Right lobe of liver (tissue), 6 donors: ENCODE results near the gene RBM47. TPM values are rescaled to one million over a fixed set of nuclear protein-coding genes. Genes with fewer than 3 reads are reported as not detected.

ENCODE experiments used
- ATAC-seq, 4 donors: fragments of 200-7000 bp; cut with Tn5 transposase; one replicate each; pipeline ENCODE4 v1.9.1; 2020; ENCODE audit warnings: mild to moderate bottlenecking in 4 of 4, moderate library complexity in 4 of 4
- DNase-seq, 3 donors: peaks; one replicate each; pipeline ENCODE4 v3.0.0-alpha.2; 2020
- H3K27ac ChIP-seq, 3 donors: fragments of 200-600 bp; one replicate each; pipeline ENCODE4 v1.8.0; 2022
- H3K27me3 ChIP-seq, 2 donors: fragments of 200-600 bp; one replicate each; pipeline ENCODE4 v1.8.0; 2022
- H3K36me3 ChIP-seq, 4 donors: fragments of 200-600 bp; sonication (generic) in 1 of 4; one replicate each; pipeline versions ENCODE4 v1.5.1 to v1.8.0; 2017 to 2022; ENCODE audit warnings: control low read depth in 1 of 4
- H3K4me1 ChIP-seq, 4 donors: fragments of 200-600 bp; sonication (generic) in 1 of 4; one replicate each; pipeline versions ENCODE4 v1.5.1 to v1.8.0; 2017 to 2022; ENCODE audit warnings: control low read depth in 1 of 4
- H3K4me3 ChIP-seq, 3 donors: fragments of 200-600 bp; one replicate each; pipeline ENCODE4 v1.8.0; 2022
- H3K9me3 ChIP-seq, 4 donors: fragments of 200-600 bp; sonication (generic) in 1 of 4; one replicate each; pipeline versions ENCODE4 v1.5.1 to v1.8.0; 2017 to 2022; ENCODE audit warnings: control low read depth in 1 of 4
- POLR2A ChIP-seq: fragments of 450-650 bp; IDR thresholded peaks from one replicate; pipeline ENCODE4 v1.6.1; 2017; ENCODE audit warnings: antibody characterized with exemption, mild to moderate bottlenecking
- WGBS: methylation state at CpG from one replicate; pipeline ENCODE4 v1.1.6; 2018; ENCODE audit warnings: low coverage, low lambda C conversion rate; ENCODE audit not compliant: insufficient coverage; ENCODE audit errors: missing lambda C conversion rate; 5-methylcytosine and 5-hydroxymethylcytosine counted together
- intact Hi-C, 2 donors: fragments of 100-400 bp; cut with DNase I; formaldehyde crosslinking; loops; one replicate each; pipeline versions ENCODE4 v1.11.2 to v1.14.1; 2022
- long read RNA-seq: library from polyadenylated mRNA; unstranded; transcript quantifications from one replicate; pipeline ENCODE4 v2.0.0, GENCODE V29; 2019
- total RNA-seq, 6 experiments: library from RNA; depleted of rRNA in 2 of 6; stranded (reverse); fragments of >200 nt in 2 of 6; fragmentation: NEBNext Ultra II Directional in 3 of 6; extraction: Animal tissue kit (Norgen Biotek cat#: 25700) in 3 of 6; gene quantifications; one replicate each; pipeline versions ENCODE4 v1.1.0 to v1.2.4, GENCODE V29; 2016 to 2023
- TF ChIP-seq, protein P1 (sequence below), 4 donors: fragments of 200-600 bp in 3 of 4; fragments of 450-650 bp in 1 of 4; IDR thresholded peaks; one replicate each; pipeline versions ENCODE4 v1.5.1 to v1.8.0; 2016 to 2022; ENCODE audit warnings: antibody characterized with exemption in 4 of 4, mild to moderate bottlenecking in 2 of 4
- donor health status: DM: no; HTN: yes; CAD: no.
- donor health status: DM: no; HTN: no; CAD: no.
- donor health status: DM: no; HTN: no; CAD: no.
- donor health status: DM: no; HTN: yes; CAD: no.
- donor health status: DM: no; HTN: yes; CAD: no.

Gene RBM47
- total RNA-seq: 10 to 100 TPM; 29.5 to 85.0 (median 51.1) TPM
- long read RNA-seq, full-length matches to known transcripts: 1 of 8 reads
- long read RNA-seq, partial matches to known transcripts: 2 of 8 reads
- long read RNA-seq, other reads (novel, unspliced or antisense): 5 of 8 reads

DNA sequence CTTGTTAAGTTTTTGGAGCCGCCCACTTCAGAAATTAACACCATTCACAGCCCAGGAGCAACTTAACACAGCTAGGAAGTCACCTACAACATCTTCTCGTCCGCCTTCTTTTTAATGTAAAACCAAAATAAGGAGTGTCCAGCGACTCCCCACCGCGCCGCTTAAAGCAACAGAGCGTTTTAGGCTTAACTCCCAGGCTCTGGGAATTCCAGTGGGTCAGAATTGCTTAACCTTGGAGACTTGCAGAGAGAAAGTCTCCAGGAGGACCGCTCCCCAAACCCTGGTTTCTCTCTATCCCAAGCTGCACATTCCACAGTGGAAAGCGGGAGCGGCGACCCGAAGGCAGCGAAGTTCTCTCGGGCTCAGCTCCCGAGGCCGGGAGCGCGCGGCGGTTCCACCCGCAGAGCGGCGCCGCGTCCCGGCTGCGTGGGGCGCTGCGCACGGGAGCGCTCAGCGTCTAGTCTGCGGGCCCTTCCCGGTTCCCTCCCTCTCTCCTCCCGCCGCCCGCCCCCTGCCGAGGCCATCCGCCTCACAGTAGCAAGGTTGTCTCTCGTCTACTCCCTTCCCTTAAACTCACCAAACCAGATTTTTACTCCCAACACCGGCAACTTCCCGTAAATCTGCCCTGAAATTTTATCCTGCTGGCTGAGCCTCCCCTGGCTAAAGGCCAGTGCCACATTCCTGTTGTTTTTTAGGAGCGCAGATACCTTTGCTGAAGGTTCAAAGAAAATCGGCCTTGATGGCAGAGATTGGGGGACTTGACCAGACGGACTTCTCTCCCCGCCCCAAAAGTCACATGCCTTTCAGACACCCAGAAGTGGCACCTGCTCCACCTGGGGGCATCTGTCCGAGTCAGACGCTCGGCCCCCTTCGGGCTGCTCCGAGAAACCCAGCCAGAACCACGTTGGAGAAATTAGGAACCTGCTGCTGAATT is at the start of gene RBM47:
Gene RBM47, minus strand, starts transcription at position 464 of the 934 bp plus-strand sequence. CDS start 190,971 bp downstream, outside the sequence.
- peak; percentile 81 to 93 (median 88) for ATAC-seq
- peak; percentile 75 for TF ChIP-seq POLR2A
- TF ChIP-seq, protein P1, sequence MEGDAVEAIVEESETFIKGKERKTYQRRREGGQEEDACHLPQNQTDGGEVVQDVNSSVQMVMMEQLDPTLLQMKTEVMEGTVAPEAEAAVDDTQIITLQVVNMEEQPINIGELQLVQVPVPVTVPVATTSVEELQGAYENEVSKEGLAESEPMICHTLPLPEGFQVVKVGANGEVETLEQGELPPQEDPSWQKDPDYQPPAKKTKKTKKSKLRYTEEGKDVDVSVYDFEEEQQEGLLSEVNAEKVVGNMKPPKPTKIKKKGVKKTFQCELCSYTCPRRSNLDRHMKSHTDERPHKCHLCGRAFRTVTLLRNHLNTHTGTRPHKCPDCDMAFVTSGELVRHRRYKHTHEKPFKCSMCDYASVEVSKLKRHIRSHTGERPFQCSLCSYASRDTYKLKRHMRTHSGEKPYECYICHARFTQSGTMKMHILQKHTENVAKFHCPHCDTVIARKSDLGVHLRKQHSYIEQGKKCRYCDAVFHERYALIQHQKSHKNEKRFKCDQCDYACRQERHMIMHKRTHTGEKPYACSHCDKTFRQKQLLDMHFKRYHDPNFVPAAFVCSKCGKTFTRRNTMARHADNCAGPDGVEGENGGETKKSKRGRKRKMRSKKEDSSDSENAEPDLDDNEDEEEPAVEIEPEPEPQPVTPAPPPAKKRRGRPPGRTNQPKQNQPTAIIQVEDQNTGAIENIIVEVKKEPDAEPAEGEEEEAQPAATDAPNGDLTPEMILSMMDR (IDR thresholded peaks at IDR 0.05): peak in 2 of 4 donors; percentile 32 to 35
- peaks cover 0 to 31% (median 4%) of the 10 kb centered on the region in 4 donors for H3K4me1 ChIP-seq
- no peaks in the 10 kb centered on the region for H3K27me3 ChIP-seq
- H3K9me3 ChIP-seq: no peaks in the 10 kb centered on the region
- peak within 1 kb of the TSS; percentile 61 to 79 (median 78) for H3K4me3 ChIP-seq
- intact Hi-C loops: no loop called here
- peak; percentile 87 to 91 (median 88) for DNase-seq
- H3K36me3 ChIP-seq: no peaks in the 10 kb centered on the region
- WGBS: under 1% methylated on average over 37 of the region's 53 CpGs
- H3K27ac ChIP-seq: peak within 1 kb of the TSS; percentile 94 to 99 (median 99)

DNA sequence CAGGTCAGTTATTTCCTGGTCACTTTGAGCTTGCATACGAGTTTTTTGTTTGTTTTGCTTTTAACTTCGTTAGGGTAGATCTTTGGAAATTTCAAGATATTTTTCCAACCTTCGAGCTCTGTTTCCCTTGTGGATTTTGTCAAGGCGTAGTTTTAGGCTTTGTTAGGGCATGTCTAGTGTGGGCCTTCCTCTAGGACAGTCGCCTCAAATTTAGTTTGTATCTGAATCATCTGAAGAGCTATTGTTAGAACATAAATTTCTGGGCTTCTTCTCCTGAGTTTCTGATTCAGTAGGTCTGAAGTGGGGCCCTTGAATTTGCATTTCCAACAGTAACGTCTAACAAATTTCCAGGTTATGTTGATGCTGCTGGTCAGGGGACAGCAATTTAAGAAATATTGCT is 48.8 kb upstream of the RBM47 start:
- H3K27me3 ChIP-seq: no peaks in the 10 kb centered on the region
- H3K9me3 ChIP-seq: no peaks in the 10 kb centered on the region
- no peak overlapping the region for H3K27ac ChIP-seq
- intact Hi-C loops: no loop called here
- 76% methylated on average over 6 of the region's 6 CpGs for WGBS
- ATAC-seq (no peak), DNase-seq (no peak)
- no peaks in the 10 kb centered on the region for H3K36me3 ChIP-seq
- TF ChIP-seq, protein P1 (IDR thresholded peaks at IDR 0.05): no peak
- no peak for TF ChIP-seq POLR2A
- peaks cover 0 to 7% (median 0%) of the 10 kb centered on the region in 4 donors for H3K4me1 ChIP-seq
- H3K4me3 ChIP-seq: no peak overlapping the region

DNA sequence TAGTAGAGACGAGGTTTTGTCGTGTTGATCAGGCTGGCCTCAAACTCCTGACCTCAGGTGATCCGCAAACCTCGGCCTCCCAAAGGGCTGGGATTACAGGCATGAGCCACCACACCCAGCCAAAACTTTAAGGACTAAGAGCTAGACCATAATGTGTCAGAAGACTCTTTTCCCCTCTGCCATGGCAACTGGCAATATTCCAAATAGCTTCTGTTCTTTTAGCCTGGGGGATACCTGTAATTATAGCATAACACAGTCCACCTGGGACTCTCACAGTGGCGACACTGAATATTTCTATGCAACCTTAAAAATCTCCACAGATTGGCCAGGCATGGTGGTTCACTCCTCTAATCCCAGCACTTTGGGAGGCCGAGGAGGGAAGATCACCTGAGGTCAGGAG is 45.5 kb upstream of the RBM47 start:
- intact Hi-C loops: no loop called here
- no peak for ATAC-seq

More for the DNA sequence above, 45.5 kb upstream of the RBM47 start:
- Histone ChIP-seq H3K27ac (no peak overlapping the region), H3K9me3 (no peaks in the 10 kb centered on the region), H3K36me3 (no peaks in the 10 kb centered on the region), H3K4me1 (no peaks in the 10 kb centered on the region), H3K27me3 (no peaks in the 10 kb centered on the region), H3K4me3 (no peak overlapping the region)
- TF ChIP-seq, protein P1 (IDR thresholded peaks at IDR 0.05): no peak
- TF ChIP-seq POLR2A: no peak
- WGBS: 58% methylated on average over 2 of the region's 6 CpGs
- DNase-seq: no peak
